GM19240 (cell line): ENCODE results near the gene TST.
A peak's percentile ranks its signal among the peaks of the same experiment; 100 is the strongest.

Source experiments
- DNase-seq: peaks from one replicate; pipeline ENCODE4 v3.0.0; 2011; ENCODE audit warnings: low spot score; ENCODE audit not compliant: insufficient read length

TST gene

GRCh38 chr22:37032535-37033460, 13.6 kb upstream of the TST start:
- no peak for DNase-seq

- no peak for DNase-seq
Observed at GRCh38 chr22:37032134-37032534, 12.9 kb upstream of the TST start.

GRCh38 chr22:37030560-37031281, 11.5 kb upstream of the TST start:
- DNase-seq = no peak

- DNase-seq = no peak
Observed at GRCh38 chr22:37028692-37029674, 9.7 kb upstream of the TST start.

- DNase-seq = no peak
Observed at GRCh38 chr22:37027556-37027955, 8.3 kb upstream of the TST start.

- no peak for DNase-seq
Observed at GRCh38 chr22:37026325-37026724, 7.1 kb upstream of the TST start.

- no peak for DNase-seq
Observed at GRCh38 chr22:37025500-37026070, 6.3 kb upstream of the TST start.

- no peak for DNase-seq
Observed at GRCh38 chr22:37024339-37025157, 5.3 kb upstream of the TST start.

- DNase-seq = no peak
Observed at GRCh38 chr22:37023743-37024338, 4.6 kb upstream of the TST start.

- DNase-seq = no peak
Observed at GRCh38 chr22:37022483-37023337, 3.5 kb upstream of the TST start.

GRCh38 chr22:37021710-37022482, 2.6 kb upstream of the TST start:
- DNase-seq = peak; percentile 81

GRCh38 chr22:37021041-37021440, 1.8 kb upstream of the TST start:
- DNase-seq = no peak

- no peak for DNase-seq
Observed at GRCh38 chr22:37020192-37020479, 889 bp upstream of the TST start.

GRCh38 chr22:37018815-37019308, 385 bp downstream of the TST start:
- DNase-seq = no peak

- no peak for DNase-seq
Observed at GRCh38 chr22:37018086-37018814, 997 bp downstream of the TST start.

- no peak for DNase-seq
Observed at GRCh38 chr22:37017356-37017755, 1.9 kb downstream of the TST start.

- no peak for DNase-seq
Observed at GRCh38 chr22:37016134-37016910, 2.9 kb downstream of the TST start.
